Measurements from ENCODE around the gene DZIP1. TPM values are rescaled to one million over a fixed set of nuclear protein-coding genes. Genes with fewer than 3 reads are reported as not detected.
"Not testable (repeated sequence)": the region's sequence is repeated elsewhere in the genome, so short reads cannot be mapped to it uniquely, and the experiment has no call there.

Gene DZIP1
- total and polyA plus RNA-seq, 2 of the 13 experiments (the other 11 are each of a cell fraction or from before 2014, with no cell fraction given) = 11.0 to 36.7 TPM

- TF ChIP-seq, protein P1, sequence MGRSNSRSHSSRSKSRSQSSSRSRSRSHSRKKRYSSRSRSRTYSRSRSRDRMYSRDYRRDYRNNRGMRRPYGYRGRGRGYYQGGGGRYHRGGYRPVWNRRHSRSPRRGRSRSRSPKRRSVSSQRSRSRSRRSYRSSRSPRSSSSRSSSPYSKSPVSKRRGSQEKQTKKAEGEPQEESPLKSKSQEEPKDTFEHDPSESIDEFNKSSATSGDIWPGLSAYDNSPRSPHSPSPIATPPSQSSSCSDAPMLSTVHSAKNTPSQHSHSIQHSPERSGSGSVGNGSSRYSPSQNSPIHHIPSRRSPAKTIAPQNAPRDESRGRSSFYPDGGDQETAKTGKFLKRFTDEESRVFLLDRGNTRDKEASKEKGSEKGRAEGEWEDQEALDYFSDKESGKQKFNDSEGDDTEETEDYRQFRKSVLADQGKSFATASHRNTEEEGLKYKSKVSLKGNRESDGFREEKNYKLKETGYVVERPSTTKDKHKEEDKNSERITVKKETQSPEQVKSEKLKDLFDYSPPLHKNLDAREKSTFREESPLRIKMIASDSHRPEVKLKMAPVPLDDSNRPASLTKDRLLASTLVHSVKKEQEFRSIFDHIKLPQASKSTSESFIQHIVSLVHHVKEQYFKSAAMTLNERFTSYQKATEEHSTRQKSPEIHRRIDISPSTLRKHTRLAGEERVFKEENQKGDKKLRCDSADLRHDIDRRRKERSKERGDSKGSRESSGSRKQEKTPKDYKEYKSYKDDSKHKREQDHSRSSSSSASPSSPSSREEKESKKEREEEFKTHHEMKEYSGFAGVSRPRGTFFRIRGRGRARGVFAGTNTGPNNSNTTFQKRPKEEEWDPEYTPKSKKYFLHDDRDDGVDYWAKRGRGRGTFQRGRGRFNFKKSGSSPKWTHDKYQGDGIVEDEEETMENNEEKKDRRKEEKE (IDR thresholded peaks at IDR 0.05) = no peak
- no peak for TF ChIP-seq ZNF225 (CRISPR knock-in tag; IDR thresholded peaks at IDR 0.05)
- no peak for TF ChIP-seq PITX1 (CRISPR knock-in tag; IDR thresholded peaks at IDR 0.05)
- TF ChIP-seq CREB1 (IDR thresholded peaks at IDR 0.05) = no peak
- TF ChIP-seq CREB1 (CRISPR knock-in tag; IDR thresholded peaks at IDR 0.05) = no peak
- TF ChIP-seq ZSCAN9 (CRISPR knock-in tag; IDR thresholded peaks at IDR 0.05; ENCODE audit: borderline replicate concordance) = no peak
- TF ChIP-seq, protein P2, sequence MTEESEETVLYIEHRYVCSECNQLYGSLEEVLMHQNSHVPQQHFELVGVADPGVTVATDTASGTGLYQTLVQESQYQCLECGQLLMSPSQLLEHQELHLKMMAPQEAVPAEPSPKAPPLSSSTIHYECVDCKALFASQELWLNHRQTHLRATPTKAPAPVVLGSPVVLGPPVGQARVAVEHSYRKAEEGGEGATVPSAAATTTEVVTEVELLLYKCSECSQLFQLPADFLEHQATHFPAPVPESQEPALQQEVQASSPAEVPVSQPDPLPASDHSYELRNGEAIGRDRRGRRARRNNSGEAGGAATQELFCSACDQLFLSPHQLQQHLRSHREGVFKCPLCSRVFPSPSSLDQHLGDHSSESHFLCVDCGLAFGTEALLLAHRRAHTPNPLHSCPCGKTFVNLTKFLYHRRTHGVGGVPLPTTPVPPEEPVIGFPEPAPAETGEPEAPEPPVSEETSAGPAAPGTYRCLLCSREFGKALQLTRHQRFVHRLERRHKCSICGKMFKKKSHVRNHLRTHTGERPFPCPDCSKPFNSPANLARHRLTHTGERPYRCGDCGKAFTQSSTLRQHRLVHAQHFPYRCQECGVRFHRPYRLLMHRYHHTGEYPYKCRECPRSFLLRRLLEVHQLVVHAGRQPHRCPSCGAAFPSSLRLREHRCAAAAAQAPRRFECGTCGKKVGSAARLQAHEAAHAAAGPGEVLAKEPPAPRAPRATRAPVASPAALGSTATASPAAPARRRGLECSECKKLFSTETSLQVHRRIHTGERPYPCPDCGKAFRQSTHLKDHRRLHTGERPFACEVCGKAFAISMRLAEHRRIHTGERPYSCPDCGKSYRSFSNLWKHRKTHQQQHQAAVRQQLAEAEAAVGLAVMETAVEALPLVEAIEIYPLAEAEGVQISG (CRISPR knock-in tag; IDR thresholded peaks at IDR 0.05) = no peak
- TF ChIP-seq, protein P3, sequence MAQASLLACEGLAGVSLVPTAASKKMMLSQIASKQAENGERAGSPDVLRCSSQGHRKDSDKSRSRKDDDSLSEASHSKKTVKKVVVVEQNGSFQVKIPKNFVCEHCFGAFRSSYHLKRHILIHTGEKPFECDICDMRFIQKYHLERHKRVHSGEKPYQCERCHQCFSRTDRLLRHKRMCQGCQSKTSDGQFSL (CRISPR knock-in tag; IDR thresholded peaks at IDR 0.05) = no peak
These were observed 76.4 kb downstream of the DZIP1 start (continued) for GRCh38 chr13:95568131-95568530.

DNA sequence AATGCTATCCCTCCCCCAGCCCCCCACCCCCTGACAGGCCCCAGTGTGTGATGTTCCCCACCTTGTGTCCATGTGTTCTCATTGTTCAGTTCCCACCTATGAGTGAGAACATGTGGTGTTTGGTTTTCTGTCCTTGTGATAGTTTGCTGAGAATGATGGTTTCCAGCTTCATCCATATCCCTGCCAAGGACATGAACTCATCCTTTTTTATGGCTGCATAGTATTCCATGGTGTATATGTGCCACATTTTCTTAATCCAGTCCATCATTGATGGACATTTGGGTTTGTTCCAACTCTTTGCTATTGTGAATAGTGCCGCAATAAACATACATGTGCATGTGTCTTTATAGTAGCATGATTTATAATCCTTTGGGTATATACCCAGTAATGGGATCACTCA is 78.7 kb downstream of the DZIP1 start:
- H2AFZ ChIP-seq (ENCODE audit: low read length); H3K9ac ChIP-seq (ENCODE audit: insufficient read depth, low read depth, low read length); in situ Hi-C loops (cut with HindIII; ENCODE audit: extremely low pct_ligation_motif_present, low pct_unique_long_range_greater_than_20kb); FAIRE-seq; DNase-seq (ENCODE audit: low spot score); H3K4me3 ChIP-seq (replicated peaks in 1 of 3; ENCODE audit: insufficient read depth in 1 of 3, low read depth in 2 of 3, low read length in 3 of 3); intact Hi-C loops (cut with micrococcal nuclease; ENCODE audit: unreplicated experiment); BruUV-seq (replicated peaks); POLR2A ChIA-PET; H4K20me1 ChIP-seq (ENCODE audit: insufficient read depth, low read length); H3K36me3 ChIP-seq (replicated peaks in 1 of 2; ENCODE audit: control insufficient read depth in 1 of 2, insufficient read depth in 2 of 2, low read length in 2 of 2); H3K9me3 ChIP-seq (ENCODE audit: low read length); H3K27me3 ChIP-seq (ENCODE audit: control insufficient read depth in 1 of 2, insufficient read depth in 2 of 2, low read length in 2 of 2); ATAC-seq; CTCF ChIA-PET (ENCODE audit: low intra/inter-chr PET ratio, low total read pairs); H3K79me2 ChIP-seq (ENCODE audit: insufficient read depth, low read length); H3K4me1 ChIP-seq (ENCODE audit: insufficient read depth, low read length); H3K27ac ChIP-seq (ENCODE audit: extremely low read length, insufficient read depth, low read length); H3K4me2 ChIP-seq (ENCODE audit: low read depth, low read length): not testable (repeated sequence)
- 5% methylated on average over 1 of the region's 1 CpG for WGBS (ENCODE audit: low lambda C conversion rate)

All from HepG2 (cell line).